Endothelial cell of umbilical vein (primary cell): ENCODE results near the gene DBNL. TPM values are rescaled to one million over a fixed set of nuclear protein-coding genes. Genes with fewer than 3 reads are reported as not detected.

Experiments
- BruUV-seq: library from RNA; stranded (reverse); fragments of 400-500 nt; replicated peaks from 2 replicates; lab custom pipeline; 2021; lab: Mats Ljungman, UMichigan
- CTCF ChIA-PET: fragments of 300-600, 350-600 bp; sonication (Branson Sonifier 250); formaldehyde crosslinking; loops from one replicate; lab custom pipeline; 2021; ENCODE audit warnings: antibody characterized with exemption, inconsistent platforms; lab: Charles Lee
- POLR2A ChIA-PET: fragments of 300-600, 350-600 bp; sonication (Branson Sonifier 250); formaldehyde crosslinking; loops from one replicate; lab custom pipeline; 2021; ENCODE audit warnings: antibody characterized with exemption, inconsistent platforms; lab: Charles Lee
- DNase-seq: peaks from one replicate; pipeline ENCODE4 v3.0.0-alpha.2; 2011; ENCODE audit warnings: low read depth, low spot score
- FAIRE-seq: peaks from 2 replicates; lab custom pipeline; 2011; peaks lifted over from hg19 to GRCh38; lab: Jason Lieb, UNC
- H2AFZ ChIP-seq: 2 replicates; pipeline ENCODE4 v1.6.0; 2012; ENCODE audit warnings: low read depth, low read length, control low read depth, inconsistent platforms
- H3K27ac ChIP-seq: 2 replicates; pipeline ENCODE4 v1.5.1; 2011; ENCODE audit warnings: low read depth, mild to moderate bottlenecking, control low read depth, low read length, moderate library complexity; ENCODE audit not compliant: insufficient read depth
- H3K27me3 ChIP-seq, 2 experiments: 2 replicates each; pipeline versions ENCODE4 v1.6.0 to v1.6.1; 2011; ENCODE audit warnings: low read length in 2 of 2, mixed read lengths in 1 of 2; ENCODE audit not compliant: control insufficient read depth in 2 of 2, insufficient read depth in 2 of 2
- H3K36me3 ChIP-seq, 2 experiments: 2 replicates in 1 of 2; 3 replicates in 1 of 2; pipeline ENCODE4 v1.5.1; 2011; ENCODE audit warnings: low read length in 2 of 2, mild to moderate bottlenecking in 1 of 2, moderate library complexity in 1 of 2; ENCODE audit not compliant: control insufficient read depth in 2 of 2, insufficient read depth in 2 of 2; ENCODE audit errors: extremely low read depth in 1 of 2
- H3K4me1 ChIP-seq: 3 replicates; pipeline ENCODE4 v1.5.1; 2011; ENCODE audit warnings: mild to moderate bottlenecking, low read length; ENCODE audit not compliant: control insufficient read depth, insufficient read depth; ENCODE audit errors: extremely low read depth
- H3K4me2 ChIP-seq: 2 replicates; pipeline ENCODE4 v1.6.1; 2011; ENCODE audit warnings: low read length, control low read depth, mixed read lengths; ENCODE audit not compliant: insufficient read depth
- H3K4me3 ChIP-seq, 3 experiments: fragments of 200-600 bp in 1 of 3; sonication (generic), shearing (Covaris generic) in 1 of 3; replicated peaks in 1 of 3; 2 replicates each; pipeline ENCODE4 v1.5.1; 2011 to 2016; ENCODE audit warnings: control low read depth in 3 of 3, low read length in 3 of 3, mild to moderate bottlenecking in 2 of 3, inconsistent platforms in 1 of 3, low read depth in 1 of 3, moderate library complexity in 1 of 3; ENCODE audit not compliant: insufficient read depth in 1 of 3
- H3K79me2 ChIP-seq: 2 replicates; pipeline ENCODE4 v1.6.0; 2012; ENCODE audit warnings: low read length, inconsistent platforms; ENCODE audit not compliant: control insufficient read depth, insufficient read depth
- H3K9ac ChIP-seq: replicated peaks from 2 replicates; pipeline ENCODE3; 2011; ENCODE audit warnings: low read length, control low read depth; ENCODE audit not compliant: insufficient read depth; ENCODE audit errors: extremely low read depth
- H3K9me1 ChIP-seq: replicated peaks from 3 replicates; pipeline ENCODE4 v1.6.0; 2011; ENCODE audit warnings: mild to moderate bottlenecking, low read length; ENCODE audit not compliant: control insufficient read depth, insufficient read depth; ENCODE audit errors: extremely low read depth
- H3K9me3 ChIP-seq: replicated peaks from 2 replicates; pipeline ENCODE4 v1.5.1; 2012; ENCODE audit warnings: low read length, inconsistent platforms; ENCODE audit not compliant: control insufficient read depth, insufficient read depth
- H4K20me1 ChIP-seq: replicated peaks from 2 replicates; pipeline ENCODE3; 2011; ENCODE audit warnings: mild to moderate bottlenecking, low read length; ENCODE audit not compliant: control insufficient read depth, insufficient read depth; ENCODE audit errors: extremely low read depth
- CTCF ChIP-seq, 2 donors: IDR thresholded peaks; 1 replicate in 1 of 2; 2 replicates in 1 of 2; pipeline ENCODE4 v1.5.1; 2011; ENCODE audit warnings: low read length in 2 of 2, mild to moderate bottlenecking in 2 of 2, moderate library complexity in 2 of 2, control low read depth in 1 of 2, inconsistent platforms in 1 of 2, low read depth in 1 of 2; ENCODE audit not compliant: insufficient read depth in 1 of 2; ENCODE audit errors: extremely low read depth in 1 of 2
- EZH2 ChIP-seq: IDR thresholded peaks from 2 replicates; pipeline ENCODE4 v1.6.1; 2012; ENCODE audit warnings: borderline replicate concordance, low read depth, mild to moderate bottlenecking, moderate library complexity, low read length, inconsistent platforms; ENCODE audit not compliant: severe bottlenecking
- FOS ChIP-seq: IDR thresholded peaks from 2 replicates; pipeline ENCODE4 v1.6.1; 2011; ENCODE audit warnings: mild to moderate bottlenecking, low read length, moderate library complexity, borderline replicate concordance; ENCODE audit not compliant: insufficient read depth
- GATA2 ChIP-seq: IDR thresholded peaks from 2 replicates; pipeline ENCODE4 v1.7.0; 2011; ENCODE audit warnings: low read depth, mild to moderate bottlenecking, moderate library complexity, mixed read lengths, low read length; ENCODE audit not compliant: insufficient read length, insufficient read depth
- JUN ChIP-seq: IDR thresholded peaks from 2 replicates; pipeline ENCODE4 v1.6.1; 2011; ENCODE audit warnings: borderline replicate concordance, low read depth; ENCODE audit not compliant: insufficient read length, insufficient read depth
- MAX ChIP-seq: IDR thresholded peaks from 2 replicates; pipeline ENCODE4 v1.6.1; 2011; ENCODE audit not compliant: insufficient read depth, insufficient read length
- MYC ChIP-seq: IDR thresholded peaks from one replicate; pipeline ENCODE4 v1.6.1; 2011; ENCODE audit warnings: mild to moderate bottlenecking, low read depth, low read length
- POLR2A ChIP-seq: IDR thresholded peaks from 2 replicates; pipeline ENCODE4 v1.6.1; 2012; ENCODE audit warnings: low read depth, mild to moderate bottlenecking, control low read depth, low read length
- POLR2AphosphoS5 ChIP-seq: IDR thresholded peaks from 2 replicates; pipeline ENCODE4 v1.6.1; 2012; ENCODE audit warnings: low read depth, mild to moderate bottlenecking, control low read depth, low read length, moderate library complexity; ENCODE audit not compliant: insufficient read depth
- dilution Hi-C: fragments of 300-500 bp; cut with MboI; formaldehyde crosslinking; loops from one replicate; pipeline ENCODE4 v1.15.0; 2019; ENCODE audit warnings: low sequenced_read_pairs; ENCODE audit not compliant: extremely low pct_ligation_motif_present
- intact Hi-C: fragments of 100-400 bp; cut with micrococcal nuclease; formaldehyde crosslinking; loops from one replicate; pipeline ENCODE4 v1.10.0; 2022
- polyA plus RNA-seq, 4 experiments: library from polyadenylated mRNA; depleted of rRNA in 3 of 4; stranded (reverse) in 3 of 4; unstranded in 1 of 4; fragments of >200 nt; gene quantifications; 2 replicates each; pipeline versions ENCODE4 v1.2.1 to v1.2.3, GENCODE V29; 2011 to 2012; ENCODE audit warnings: missing spikeins in 1 of 4
- total RNA-seq: library from RNA; stranded (reverse); gene quantifications from 2 replicates; pipeline ENCODE4 v1.2.3, GENCODE V29; 2021

The DBNL gene
- total and polyA plus RNA-seq, 2 donors (not counting 3 experiments of a cell fraction or from before 2014, with no cell fraction given) = 94.0 to 123 TPM

- no peaks in the 10 kb centered on the region for H3K9me3 ChIP-seq
- no peak overlapping the region for H3K4me3 ChIP-seq
- no peaks in the 10 kb centered on the region for H3K36me3 ChIP-seq
- H3K9me1 ChIP-seq = no peaks in the 10 kb centered on the region
- H2AFZ ChIP-seq = no peak overlapping the region
- ChIA-PET POLR2A (no interaction called here), CTCF (no interaction called here)
- DNase-seq (no peak), FAIRE-seq (no peak)
- no peak overlapping the region for H3K9ac ChIP-seq
- BruUV-seq = no TSS peak
- no peaks in the 10 kb centered on the region for H3K27me3 ChIP-seq
- TF ChIP-seq FOS (no peak), MAX (no peak), MYC (no peak), POLR2A (no peak), GATA2 (no peak)
- H3K79me2 ChIP-seq = no peaks in the 10 kb centered on the region
- H3K4me2 ChIP-seq = no peak overlapping the region
- no peaks in the 10 kb centered on the region for H3K4me1 ChIP-seq
- no peaks in the 10 kb centered on the region for H4K20me1 ChIP-seq
- intact Hi-C loops = no loop called here
- dilution Hi-C loops = no loop called here
- no peak overlapping the region for H3K27ac ChIP-seq
Observed at GRCh38 chr7:44094365-44094764, 49.9 kb downstream of the DBNL start.

GRCh38 chr7:44094883-44095592 lies 50.5 kb downstream of the DBNL start:
- no peak overlapping the region for H3K4me2 ChIP-seq
- no peak overlapping the region for H2AFZ ChIP-seq
- no peak overlapping the region for H3K27ac ChIP-seq
- dilution Hi-C loops (no loop called here), intact Hi-C loops (no loop called here)
- H3K36me3 ChIP-seq = no peaks in the 10 kb centered on the region
- H3K4me1 ChIP-seq = no peaks in the 10 kb centered on the region
- H3K27me3 ChIP-seq = no peaks in the 10 kb centered on the region
- no peak overlapping the region for H3K4me3 ChIP-seq
- TF ChIP-seq POLR2AphosphoS5 (no peak), CTCF (IDR thresholded peaks at IDR 0.05; ENCODE audit: extremely low read depth in 1 of 2, insufficient read depth in 1 of 2, low read depth in 1 of 2, low read length in 2 of 2) (no peak), MAX (no peak), JUN (no peak), GATA2 (no peak), FOS (no peak), EZH2 (no peak), POLR2A (no peak), MYC (no peak)
- BruUV-seq = no TSS peak
- CTCF ChIA-PET = no interaction called here
- H3K9me3 ChIP-seq = no peaks in the 10 kb centered on the region
- FAIRE-seq (no peak), DNase-seq (no peak)
- H3K9ac ChIP-seq = no peak overlapping the region
- no peaks in the 10 kb centered on the region for H3K79me2 ChIP-seq
- H4K20me1 ChIP-seq = no peaks in the 10 kb centered on the region
- POLR2A ChIA-PET = no interaction called here
- H3K9me1 ChIP-seq = no peaks in the 10 kb centered on the region
